H1 (cell line): ENCODE data around the gene LZTFL1. TPM values are rescaled to one million over a fixed set of nuclear protein-coding genes. Genes with fewer than 3 reads are reported as not detected.

Experiments
- CTCF ChIA-PET: fragments of 300-600 bp; sonication (Branson Sonifier 250); formaldehyde crosslinking; loops from one replicate; lab custom pipeline; 2021; ENCODE audit not compliant: partially characterized antibody; lab: Charles Lee
- POLR2A ChIA-PET: fragments of 300-600 bp; sonication (Branson Sonifier 250); formaldehyde crosslinking; loops from one replicate; lab custom pipeline; 2021; ENCODE audit warnings: inconsistent platforms; ENCODE audit not compliant: partially characterized antibody; lab: Charles Lee
- DNase-seq, 2 experiments: peaks; one replicate each; pipeline versions ENCODE4 v3.0.0 to v3.0.0-alpha.2; 2010 to 2022; ENCODE audit warnings: low spot score in 2 of 2, low read depth in 1 of 2, mixed read lengths in 1 of 2
- FAIRE-seq: peaks from 2 replicates; lab custom pipeline; 2011; peaks lifted over from hg19 to GRCh38; lab: Jason Lieb, UNC
- H2AFZ ChIP-seq: 2 replicates; pipeline ENCODE4 v1.8.1; 2012; ENCODE audit warnings: low read length, inconsistent platforms
- H2AK5ac ChIP-seq: 2 replicates; pipeline ENCODE4 v1.6.1; 2013; ENCODE audit warnings: low read depth, low read length
- H2BK120ac ChIP-seq: replicated peaks from 2 replicates; pipeline ENCODE3; 2013; ENCODE audit warnings: low read depth, low read length, inconsistent platforms
- H2BK12ac ChIP-seq: 2 replicates; pipeline ENCODE4 v1.6.1; 2013; ENCODE audit warnings: low read depth, low read length
- H2BK15ac ChIP-seq: 2 replicates; pipeline ENCODE4 v1.6.1; 2013; ENCODE audit warnings: low read length
- H2BK20ac ChIP-seq: 2 replicates; pipeline ENCODE4 v1.6.1; 2013; ENCODE audit warnings: low read length
- H2BK5ac ChIP-seq: 2 replicates; pipeline ENCODE4 v1.6.1; 2013; ENCODE audit warnings: low read depth, low read length
- H3K14ac ChIP-seq: 2 replicates; pipeline ENCODE4 v1.6.1; 2013; ENCODE audit warnings: inconsistent platforms; ENCODE audit not compliant: insufficient read length
- H3K18ac ChIP-seq: 2 replicates; pipeline ENCODE4 v1.6.1; 2013; ENCODE audit warnings: low read length; ENCODE audit errors: extremely low read depth
- H3K23ac ChIP-seq: 2 replicates; pipeline ENCODE4 v1.6.1; 2013; ENCODE audit warnings: inconsistent platforms; ENCODE audit not compliant: insufficient read length
- H3K23me2 ChIP-seq: 2 replicates; pipeline ENCODE4 v1.6.1; 2013; ENCODE audit warnings: low read depth, low read length
- H3K27ac ChIP-seq: 2 replicates; pipeline ENCODE4 v1.6.1; 2011; ENCODE audit warnings: low read depth, low read length, inconsistent platforms
- H3K27me3 ChIP-seq, 4 experiments: replicated peaks in 1 of 4; 1 replicate in 1 of 4; 2 replicates in 3 of 4; pipeline versions ENCODE4 v1.6.1 to v1.8.1; 2011 to 2013; ENCODE audit warnings: low read length in 3 of 4, mild to moderate bottlenecking in 3 of 4, inconsistent platforms in 2 of 4, mixed read lengths in 2 of 4, moderate library complexity in 1 of 4; ENCODE audit not compliant: control insufficient read depth in 3 of 4, insufficient read depth in 3 of 4; ENCODE audit errors: extremely low read depth in 1 of 4
- H3K36me3 ChIP-seq, 4 experiments: 2 replicates each; pipeline versions ENCODE4 v1.6.1 to v1.8.1; 2011 to 2013; ENCODE audit warnings: mild to moderate bottlenecking in 4 of 4, low read length in 3 of 4, moderate library complexity in 2 of 4, control low read depth in 1 of 4, inconsistent platforms in 1 of 4; ENCODE audit not compliant: insufficient read depth in 4 of 4, control insufficient read depth in 2 of 4
- H3K4ac ChIP-seq: replicated peaks from 2 replicates; pipeline ENCODE3; 2013; ENCODE audit warnings: low read length, low read depth, mixed read lengths, inconsistent platforms; ENCODE audit not compliant: insufficient read length
- H3K4me1 ChIP-seq, 4 experiments: replicated peaks in 1 of 4; 1 replicate in 1 of 4; 2 replicates in 3 of 4; pipeline versions ENCODE4 v1.6.1 to v1.8.1; 2011 to 2013; ENCODE audit warnings: low read length in 3 of 4, inconsistent platforms in 2 of 4, mixed read lengths in 1 of 4; ENCODE audit not compliant: insufficient read depth in 4 of 4, control insufficient read depth in 3 of 4
- H3K4me2 ChIP-seq, 2 experiments: 2 replicates each; pipeline versions ENCODE4 v1.6.1 to v1.8.1; 2011 to 2013; ENCODE audit warnings: low read depth in 2 of 2, low read length in 2 of 2, control low read depth in 1 of 2, inconsistent platforms in 1 of 2, mild to moderate bottlenecking in 1 of 2; ENCODE audit not compliant: insufficient read depth in 1 of 2
- H3K4me3 ChIP-seq, 4 experiments: fragments of 200-600, 300-600 bp in 1 of 4; sonication (generic), shearing (Covaris generic), sonication (Bioruptor Twin) in 1 of 4; 2 replicates each; pipeline versions ENCODE4 v1.5.1 to v1.8.1; 2011 to 2016; ENCODE audit warnings: low read length in 4 of 4, low read depth in 3 of 4, control low read depth in 2 of 4, inconsistent platforms in 2 of 4, mild to moderate bottlenecking in 2 of 4, mixed read lengths in 1 of 4, moderate library complexity in 1 of 4; ENCODE audit not compliant: insufficient read depth in 2 of 4; ENCODE audit errors: extremely low read depth in 1 of 4
- H3K56ac ChIP-seq: replicated peaks from 2 replicates; pipeline ENCODE3; 2013; ENCODE audit warnings: low read depth, mild to moderate bottlenecking, mixed read lengths, low read length, inconsistent platforms; ENCODE audit not compliant: insufficient read length
- H3K79me1 ChIP-seq: 2 replicates; pipeline ENCODE4 v1.6.1; 2013; ENCODE audit warnings: low read depth, low read length, control low read depth
- H3K79me2 ChIP-seq, 2 experiments: 2 replicates each; pipeline versions ENCODE4 v1.6.1 to v1.8.1; 2012 to 2013; ENCODE audit warnings: low read length in 2 of 2, mild to moderate bottlenecking in 2 of 2, inconsistent platforms in 1 of 2; ENCODE audit not compliant: insufficient read depth in 2 of 2, control insufficient read depth in 1 of 2
- H3K9ac ChIP-seq, 4 experiments: replicated peaks in 1 of 4; 1 replicate in 1 of 4; 2 replicates in 3 of 4; pipeline versions ENCODE4 v1.6.1 to v1.8.1; 2011 to 2013; ENCODE audit warnings: low read depth in 3 of 4, low read length in 3 of 4, control low read depth in 2 of 4, mild to moderate bottlenecking in 2 of 4, moderate library complexity in 2 of 4, inconsistent platforms in 1 of 4; ENCODE audit errors: extremely low read depth in 1 of 4
- H3K9me3 ChIP-seq, 2 experiments: 2 replicates each; pipeline versions ENCODE4 v1.6.1 to v1.8.1; 2012 to 2013; ENCODE audit warnings: mild to moderate bottlenecking in 2 of 2, moderate library complexity in 2 of 2, control low read depth in 1 of 2, inconsistent platforms in 1 of 2, low read depth in 1 of 2, low read length in 1 of 2, mixed read lengths in 1 of 2; ENCODE audit not compliant: insufficient read depth in 2 of 2
- H4K20me1 ChIP-seq, 2 experiments: replicated peaks in 1 of 2; 2 replicates each; pipeline versions ENCODE3 to v1.8.1; 2011 to 2013; ENCODE audit warnings: inconsistent platforms in 2 of 2, low read length in 2 of 2, mild to moderate bottlenecking in 1 of 2; ENCODE audit not compliant: insufficient read depth in 2 of 2, control insufficient read depth in 1 of 2
- H4K5ac ChIP-seq: 2 replicates; pipeline ENCODE4 v1.6.1; 2013; ENCODE audit warnings: low read length, low read depth, mixed read lengths, inconsistent platforms; ENCODE audit not compliant: insufficient read length
- H4K8ac ChIP-seq: 2 replicates; pipeline ENCODE4 v1.8.0; 2013; ENCODE audit warnings: mild to moderate bottlenecking, moderate library complexity, low read length, inconsistent platforms; ENCODE audit not compliant: insufficient read depth; ENCODE audit errors: extremely low read depth
- H4K91ac ChIP-seq: replicated peaks from 2 replicates; pipeline ENCODE3; 2013; ENCODE audit warnings: low read length, mixed read lengths, inconsistent platforms; ENCODE audit not compliant: insufficient read length
- CBX5 ChIP-seq: fragments of 300-800, 300-1000 bp; sonication (generic); IDR thresholded peaks from 2 replicates; pipeline ENCODE4 v1.7.1; 2016; ENCODE audit warnings: antibody characterized with exemption, low read length, low read depth
- HDAC2 ChIP-seq, 2 experiments: fragments of 300-600 bp in 1 of 2; sonication (generic) in 1 of 2; IDR thresholded peaks; 2 replicates each; pipeline ENCODE4 v1.6.1; 2011 to 2012; ENCODE audit warnings: low read depth in 2 of 2, low read length in 2 of 2, mild to moderate bottlenecking in 2 of 2, moderate library complexity in 2 of 2, borderline replicate concordance in 1 of 2, inconsistent platforms in 1 of 2
- WGBS, 2 experiments: shearing (Covaris generic) in 1 of 2; methylation state at CpG; one replicate each; pipeline versions ENCODE4 v1.1.6 to v1.1.7; 2013 to 2015; ENCODE audit warnings: low lambda C conversion rate in 2 of 2, mixed read lengths in 2 of 2, inconsistent platforms in 1 of 2, low coverage in 1 of 2, missing lambda C conversion rate in 1 of 2; ENCODE audit not compliant: insufficient replicate concordance in 2 of 2, insufficient coverage in 1 of 2, insufficient read length in 1 of 2; ENCODE audit errors: extremely low coverage in 1 of 2, missing lambda C conversion rate in 1 of 2; 5-methylcytosine and 5-hydroxymethylcytosine counted together
- polyA plus RNA-seq, 7 experiments: library from polyadenylated mRNA; depleted of rRNA in 3 of 7; stranded (reverse) in 5 of 7; unstranded in 2 of 7; fragments of >200 nt in 5 of 7; fragments of 200-250 nt in 2 of 7; gene quantifications; 1 replicate in 5 of 7; 2 replicates in 1 of 7; 4 replicates in 1 of 7; pipeline versions ENCODE4 v1.2.1 to v1.2.3, GENCODE V29; 2011 to 2013; ENCODE audit warnings: missing spikeins in 2 of 7, mixed read lengths in 2 of 7
- total RNA-seq: library from RNA; stranded (reverse); fragmentation: NEBNext Ultra II Directional; extraction: Animal tissue kit (Norgen Biotek cat#: 25700); gene quantifications from 2 replicates; pipeline ENCODE4 v1.2.1, GENCODE V29; 2021

Gene LZTFL1
- total and polyA plus RNA-seq, 2 of the 8 experiments (the other 6 are each of a cell fraction or from before 2014, with no cell fraction given) = 8.7 to 11.5 TPM

GRCh38 chr3:45775571-45776300 is 66.2 kb downstream of the LZTFL1 start:
- H4K91ac ChIP-seq = no peak overlapping the region
- DNase-seq (no peak), FAIRE-seq (no peak)
- H3K79me1 ChIP-seq = no peaks in the 10 kb centered on the region
- TF ChIP-seq HDAC2 (IDR thresholded peaks at IDR 0.05; ENCODE audit: borderline replicate concordance in 1 of 2, low read depth in 2 of 2, low read length in 2 of 2) = no peak
- no peak for TF ChIP-seq CBX5
- 89% methylated on average over 17 of the region's 17 CpGs; no CpG with 5 or more reads in 1 of the 2 experiments for WGBS, 2 experiments
- no peaks in the 10 kb centered on the region for H3K36me3 ChIP-seq
- H3K4me3 ChIP-seq = no peak overlapping the region
- POLR2A ChIA-PET = no interaction called here
- no peak overlapping the region for H2BK5ac ChIP-seq
- no peaks in the 10 kb centered on the region; the same call in 1 of the 2 replicates for H3K23me2 ChIP-seq
- H2BK15ac ChIP-seq = no peak overlapping the region; the same call in 1 of the 2 replicates
- no peak overlapping the region for H2BK20ac ChIP-seq
- H3K27ac ChIP-seq = no peak overlapping the region
- no peak overlapping the region for H3K9ac ChIP-seq
- H4K5ac ChIP-seq = no peak overlapping the region
- CTCF ChIA-PET = interaction anchor here (1.0 to 7.1 kb wide), 3 partner anchors 14 to 598 kb away, joined by 3 to 64 read pairs (median 3); no protein-coding TSS in a partner anchor
- H3K23ac ChIP-seq = no peak overlapping the region
- no peaks in the 10 kb centered on the region for H3K27me3 ChIP-seq
- H3K79me2 ChIP-seq = no peaks in the 10 kb centered on the region
- no peaks in the 10 kb centered on the region for H3K9me3 ChIP-seq
- H3K56ac ChIP-seq = no peak overlapping the region
- no peak overlapping the region for H3K4me2 ChIP-seq
- no peak overlapping the region for H2AFZ ChIP-seq
- H2AK5ac ChIP-seq = no peak overlapping the region
- no peak overlapping the region for H2BK12ac ChIP-seq
- H3K14ac ChIP-seq = no peak overlapping the region
- no peak overlapping the region for H3K4ac ChIP-seq
- peaks cover 0 to 2% (median 0%) of the 10 kb centered on the region in 4 experiments; a peak in 1 of 7 replicates for H3K4me1 ChIP-seq
- no peak overlapping the region for H4K8ac ChIP-seq
- no peak overlapping the region for H3K18ac ChIP-seq
- H4K20me1 ChIP-seq = no peaks in the 10 kb centered on the region
- no peak overlapping the region for H2BK120ac ChIP-seq
